OCI-LY1 (cell line): ENCODE data around the gene ZFC3H1.

Source experiments
- H2AFZ ChIP-seq: fragments of 200-600 bp; sonication (generic), shearing (Covaris generic); 2 replicates; pipeline ENCODE4 v1.6.0; 2014; ENCODE audit warnings: antibody characterized with exemption, mild to moderate bottlenecking, low read length
- H3F3A ChIP-seq: fragments of 200-600 bp; sonication (generic), shearing (Covaris generic); 2 replicates; pipeline ENCODE4 v1.6.0; 2014; ENCODE audit warnings: mild to moderate bottlenecking, antibody characterized with exemption, low read length, moderate library complexity; ENCODE audit not compliant: insufficient read depth
- H3K27ac ChIP-seq: fragments of 200-600 bp; sonication (generic); 2 replicates; pipeline ENCODE4 v1.5.1; 2014; ENCODE audit warnings: low read length, mixed run types, mild to moderate bottlenecking, low read depth; ENCODE audit not compliant: poor library complexity, severe bottlenecking
- H3K27me3 ChIP-seq: fragments of 200-600 bp; sonication (generic); 2 replicates; pipeline ENCODE4 v1.6.0; 2014; ENCODE audit warnings: antibody characterized with exemption, mild to moderate bottlenecking, low read length, moderate library complexity; ENCODE audit not compliant: insufficient read depth
- H3K36me3 ChIP-seq: fragments of 200-600 bp; sonication (generic); 2 replicates; pipeline ENCODE4 v1.6.1; 2014; ENCODE audit warnings: mild to moderate bottlenecking, antibody characterized with exemption, low read length, moderate library complexity, mixed read lengths; ENCODE audit not compliant: insufficient read depth
- H3K4me1 ChIP-seq: fragments of 200-600 bp; sonication (generic); 2 replicates; pipeline ENCODE4 v1.5.1; 2014; ENCODE audit warnings: mild to moderate bottlenecking, low read length, moderate library complexity; ENCODE audit not compliant: insufficient read depth, severe bottlenecking
- H3K4me2 ChIP-seq: fragments of 200-600 bp; sonication (generic), shearing (Covaris generic); 2 replicates; pipeline ENCODE4 v1.6.1; 2014; ENCODE audit warnings: low read length
- H3K4me3 ChIP-seq: fragments of 200-600 bp; sonication (generic); 2 replicates; pipeline ENCODE4 v1.5.1; 2014; ENCODE audit warnings: low read length, low read depth, mild to moderate bottlenecking, mixed read lengths; ENCODE audit not compliant: poor library complexity, severe bottlenecking
- H3K79me2 ChIP-seq: fragments of 200-600 bp; shearing (Covaris generic); 2 replicates; pipeline ENCODE4 v1.6.1; 2016; ENCODE audit warnings: mixed run types, low read length, mixed read lengths; ENCODE audit not compliant: insufficient read depth
- H3K9ac ChIP-seq: fragments of 200-600 bp; sonication (generic), shearing (Covaris generic); 2 replicates; pipeline ENCODE4 v1.6.1; 2014; ENCODE audit warnings: mild to moderate bottlenecking, low read length, mixed read lengths
- H3K9me2 ChIP-seq: fragments of 200-600 bp; sonication (generic), shearing (Covaris generic); 2 replicates; pipeline ENCODE4 v1.6.1; 2014; ENCODE audit warnings: low read depth, mild to moderate bottlenecking, low read length, mixed read lengths
- H3K9me3 ChIP-seq: fragments of 200-600 bp; shearing (Covaris generic); 2 replicates; pipeline ENCODE4 v1.6.1; 2014; ENCODE audit warnings: low read length, mixed read lengths
- H4K20me1 ChIP-seq: fragments of 200-600 bp; sonication (generic), shearing (Covaris generic); 2 replicates; pipeline ENCODE4 v1.6.0; 2016; ENCODE audit warnings: mild to moderate bottlenecking, low read length; ENCODE audit not compliant: insufficient read depth
- EZH2 ChIP-seq: fragments of 200-600 bp; sonication (generic), shearing (Covaris generic); IDR thresholded peaks from 2 replicates; pipeline ENCODE4 v1.8.0; 2017; ENCODE audit warnings: borderline replicate concordance, mixed run types, mild to moderate bottlenecking, antibody characterized with exemption, low read length, moderate library complexity, mixed read lengths
- TF ChIP-seq, protein P1 (sequence below): fragments of 200-600 bp; sonication (generic), shearing (Covaris generic); IDR thresholded peaks from 2 replicates; pipeline ENCODE4 v1.5.1; 2017; ENCODE audit warnings: mild to moderate bottlenecking, antibody characterized with exemption, low read length, moderate library complexity, mixed read lengths

ZFC3H1 gene

DNA sequence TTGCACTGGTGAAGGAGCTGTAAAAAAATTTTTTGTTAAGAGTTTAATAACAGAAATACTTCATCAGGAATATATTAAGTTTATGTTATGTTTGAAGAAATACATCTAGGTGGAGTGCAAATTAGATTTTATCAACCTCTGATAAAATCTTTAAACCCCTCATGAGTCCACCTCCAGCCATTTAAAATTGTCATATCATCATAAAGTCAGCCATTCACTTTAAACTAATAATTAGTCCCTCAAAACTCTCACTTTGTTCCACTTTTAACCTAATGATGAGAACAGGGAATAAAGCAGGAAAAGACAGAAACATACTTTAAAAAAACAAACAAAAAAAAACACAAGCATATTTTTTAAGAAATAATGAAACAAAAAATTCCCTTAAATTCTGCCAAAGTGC, 25.1 kb downstream of the ZFC3H1 start:
- H3K36me3 ChIP-seq: peaks cover 81% of the 10 kb centered on the region
- no peak overlapping the region for H2AFZ ChIP-seq
- H3K27me3 ChIP-seq: no peaks in the 10 kb centered on the region
- H3K9ac ChIP-seq: no peak overlapping the region
- no peaks in the 10 kb centered on the region for H3K79me2 ChIP-seq
- no peaks in the 10 kb centered on the region for H3K4me1 ChIP-seq
- peaks cover 4% of the 10 kb centered on the region; the same call in 1 of the 2 replicates for H3F3A ChIP-seq
- H3K27ac ChIP-seq: no peak overlapping the region
- H3K9me3 ChIP-seq: no peaks in the 10 kb centered on the region
- no peaks in the 10 kb centered on the region for H3K9me2 ChIP-seq
- no peak overlapping the region for H3K4me3 ChIP-seq
- TF ChIP-seq EZH2: no peak
- TF ChIP-seq, protein P1, sequence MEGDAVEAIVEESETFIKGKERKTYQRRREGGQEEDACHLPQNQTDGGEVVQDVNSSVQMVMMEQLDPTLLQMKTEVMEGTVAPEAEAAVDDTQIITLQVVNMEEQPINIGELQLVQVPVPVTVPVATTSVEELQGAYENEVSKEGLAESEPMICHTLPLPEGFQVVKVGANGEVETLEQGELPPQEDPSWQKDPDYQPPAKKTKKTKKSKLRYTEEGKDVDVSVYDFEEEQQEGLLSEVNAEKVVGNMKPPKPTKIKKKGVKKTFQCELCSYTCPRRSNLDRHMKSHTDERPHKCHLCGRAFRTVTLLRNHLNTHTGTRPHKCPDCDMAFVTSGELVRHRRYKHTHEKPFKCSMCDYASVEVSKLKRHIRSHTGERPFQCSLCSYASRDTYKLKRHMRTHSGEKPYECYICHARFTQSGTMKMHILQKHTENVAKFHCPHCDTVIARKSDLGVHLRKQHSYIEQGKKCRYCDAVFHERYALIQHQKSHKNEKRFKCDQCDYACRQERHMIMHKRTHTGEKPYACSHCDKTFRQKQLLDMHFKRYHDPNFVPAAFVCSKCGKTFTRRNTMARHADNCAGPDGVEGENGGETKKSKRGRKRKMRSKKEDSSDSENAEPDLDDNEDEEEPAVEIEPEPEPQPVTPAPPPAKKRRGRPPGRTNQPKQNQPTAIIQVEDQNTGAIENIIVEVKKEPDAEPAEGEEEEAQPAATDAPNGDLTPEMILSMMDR: no peak
- no peaks in the 10 kb centered on the region for H4K20me1 ChIP-seq
- H3K4me2 ChIP-seq: no peak overlapping the region

GRCh38 chr12:71636704-71637115, 26.9 kb downstream of the ZFC3H1 start:
- H3K27me3 ChIP-seq: no peaks in the 10 kb centered on the region
- H2AFZ ChIP-seq: no peak overlapping the region
- peaks cover 4% of the 10 kb centered on the region; the same call in 1 of the 2 replicates for H3F3A ChIP-seq
- H4K20me1 ChIP-seq: no peaks in the 10 kb centered on the region
- no peaks in the 10 kb centered on the region for H3K79me2 ChIP-seq
- H3K4me2 ChIP-seq: no peak overlapping the region
- TF ChIP-seq, protein P1: peak; percentile 86
- TF ChIP-seq EZH2: no peak
- H3K9me2 ChIP-seq: no peaks in the 10 kb centered on the region
- H3K4me3 ChIP-seq: no peak overlapping the region
- H3K9ac ChIP-seq: no peak overlapping the region
- H3K27ac ChIP-seq: no peak overlapping the region
- no peaks in the 10 kb centered on the region for H3K4me1 ChIP-seq
- peaks cover 82% of the 10 kb centered on the region for H3K36me3 ChIP-seq
- H3K9me3 ChIP-seq: no peaks in the 10 kb centered on the region

- Histone ChIP-seq H3K4me3 (no peak overlapping the region), H3F3A (no peaks in the 10 kb centered on the region), H3K9me3 (no peaks in the 10 kb centered on the region), H3K79me2 (no peaks in the 10 kb centered on the region), H4K20me1 (no peaks in the 10 kb centered on the region), H2AFZ (no peak overlapping the region), H3K36me3 (peaks cover 97% of the 10 kb centered on the region), H3K27me3 (no peaks in the 10 kb centered on the region), H3K9ac (no peak overlapping the region), H3K27ac (no peak overlapping the region), H3K4me2 (no peak overlapping the region), H3K9me2 (no peaks in the 10 kb centered on the region), H3K4me1 (peaks cover 9% of the 10 kb centered on the region)
- TF ChIP-seq, protein P1: no peak
- no peak for TF ChIP-seq EZH2
These were observed 36.1 kb downstream of the ZFC3H1 start for GRCh38 chr12:71627438-71628002.
